Keratinocyte (primary cell): ENCODE measurements around the gene FBXW10.
"Not testable (repeated sequence)": the region's sequence is repeated elsewhere in the genome, so short reads cannot be mapped to it uniquely, and the experiment has no call there.

Source experiments
- EZH2 ChIP-seq: IDR thresholded peaks from one replicate; pipeline ENCODE4 v1.6.1; 2012; ENCODE audit warnings: inconsistent platforms, mild to moderate bottlenecking, low read length, moderate library complexity
- TF ChIP-seq, protein P1 (sequence below), 3 experiments: IDR thresholded peaks in 1 of 3; conservative IDR thresholded peaks in 1 of 3; optimal IDR thresholded peaks in 1 of 3; 2 replicates in 2 of 3; 3 replicates in 1 of 3; pipeline versions ENCODE3 to v1.5.1; 2011; ENCODE audit warnings: low read length in 3 of 3, mild to moderate bottlenecking in 3 of 3, moderate library complexity in 2 of 3, control low read depth in 1 of 3, inconsistent platforms in 1 of 3; ENCODE audit not compliant: insufficient read depth in 2 of 3; ENCODE audit errors: extremely low read depth in 1 of 3

- TF ChIP-seq, protein P1, sequence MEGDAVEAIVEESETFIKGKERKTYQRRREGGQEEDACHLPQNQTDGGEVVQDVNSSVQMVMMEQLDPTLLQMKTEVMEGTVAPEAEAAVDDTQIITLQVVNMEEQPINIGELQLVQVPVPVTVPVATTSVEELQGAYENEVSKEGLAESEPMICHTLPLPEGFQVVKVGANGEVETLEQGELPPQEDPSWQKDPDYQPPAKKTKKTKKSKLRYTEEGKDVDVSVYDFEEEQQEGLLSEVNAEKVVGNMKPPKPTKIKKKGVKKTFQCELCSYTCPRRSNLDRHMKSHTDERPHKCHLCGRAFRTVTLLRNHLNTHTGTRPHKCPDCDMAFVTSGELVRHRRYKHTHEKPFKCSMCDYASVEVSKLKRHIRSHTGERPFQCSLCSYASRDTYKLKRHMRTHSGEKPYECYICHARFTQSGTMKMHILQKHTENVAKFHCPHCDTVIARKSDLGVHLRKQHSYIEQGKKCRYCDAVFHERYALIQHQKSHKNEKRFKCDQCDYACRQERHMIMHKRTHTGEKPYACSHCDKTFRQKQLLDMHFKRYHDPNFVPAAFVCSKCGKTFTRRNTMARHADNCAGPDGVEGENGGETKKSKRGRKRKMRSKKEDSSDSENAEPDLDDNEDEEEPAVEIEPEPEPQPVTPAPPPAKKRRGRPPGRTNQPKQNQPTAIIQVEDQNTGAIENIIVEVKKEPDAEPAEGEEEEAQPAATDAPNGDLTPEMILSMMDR (optimal IDR thresholded peaks at IDR 0.05 in 1 of 3, IDR thresholded peaks at IDR 0.05 in 1 of 3, conservative IDR thresholded peaks at IDR 0.05 in 1 of 3; ENCODE audit: extremely low read depth in 1 of 3, insufficient read depth in 2 of 3, low read length in 3 of 3): not testable (repeated sequence)
- not testable (repeated sequence) for TF ChIP-seq EZH2
These were observed 12.1 kb downstream of the FBXW10 start for GRCh38 chr17:18755969-18756368.
